T-helper 1 cell treated with Interleukin-12 subunit alpha and Interleukin-12 subunit beta and Interleukin-4 antibody, amounts not matched to agents 30 μg/mL and 1 μg/mL, for 36 hours (primary cell): ENCODE data around the gene VSIG10L.

ENCODE experiments used
- H3K27ac Mint-ChIP-seq: one replicate; pipeline ENCODE4 v1.8.0; 2021; ENCODE audit warnings: mild to moderate bottlenecking, mixed read lengths
- H3K27me3 Mint-ChIP-seq: one replicate; pipeline ENCODE4 v1.8.0; 2021; ENCODE audit warnings: low read depth, mixed read lengths
- H3K36me3 Mint-ChIP-seq: one replicate; pipeline ENCODE4 v1.8.0; 2021; ENCODE audit warnings: low read depth, mixed read lengths
- H3K4me1 Mint-ChIP-seq: one replicate; pipeline ENCODE4 v1.8.0; 2021; ENCODE audit warnings: low read depth, mixed read lengths
- H3K4me3 Mint-ChIP-seq: one replicate; pipeline ENCODE4 v1.8.0; 2021; ENCODE audit warnings: mild to moderate bottlenecking, moderate library complexity, mixed read lengths
- H3K9me3 Mint-ChIP-seq: one replicate; pipeline ENCODE4 v1.8.0; 2021; ENCODE audit warnings: mixed read lengths

Gene VSIG10L

GRCh38 chr19:51368366-51369282, 26.7 kb upstream of the VSIG10L start, which contains the start of gene CLDND2:
Gene CLDND2, minus strand, starts transcription at chr19:51369003. Its CDS starts 426 bp downstream, at chr19:51368577.
- Mint-ChIP-seq H3K4me3 (peak within 1 kb of the TSS; percentile 100), H3K27me3 (no peaks in the 10 kb centered on the region), H3K9me3 (peaks cover 3% of the 10 kb centered on the region), H3K4me1 (peaks cover 68% of the 10 kb centered on the region), H3K27ac (peak within 1 kb of the TSS; percentile 98), H3K36me3 (peaks cover 3% of the 10 kb centered on the region)

DNA sequence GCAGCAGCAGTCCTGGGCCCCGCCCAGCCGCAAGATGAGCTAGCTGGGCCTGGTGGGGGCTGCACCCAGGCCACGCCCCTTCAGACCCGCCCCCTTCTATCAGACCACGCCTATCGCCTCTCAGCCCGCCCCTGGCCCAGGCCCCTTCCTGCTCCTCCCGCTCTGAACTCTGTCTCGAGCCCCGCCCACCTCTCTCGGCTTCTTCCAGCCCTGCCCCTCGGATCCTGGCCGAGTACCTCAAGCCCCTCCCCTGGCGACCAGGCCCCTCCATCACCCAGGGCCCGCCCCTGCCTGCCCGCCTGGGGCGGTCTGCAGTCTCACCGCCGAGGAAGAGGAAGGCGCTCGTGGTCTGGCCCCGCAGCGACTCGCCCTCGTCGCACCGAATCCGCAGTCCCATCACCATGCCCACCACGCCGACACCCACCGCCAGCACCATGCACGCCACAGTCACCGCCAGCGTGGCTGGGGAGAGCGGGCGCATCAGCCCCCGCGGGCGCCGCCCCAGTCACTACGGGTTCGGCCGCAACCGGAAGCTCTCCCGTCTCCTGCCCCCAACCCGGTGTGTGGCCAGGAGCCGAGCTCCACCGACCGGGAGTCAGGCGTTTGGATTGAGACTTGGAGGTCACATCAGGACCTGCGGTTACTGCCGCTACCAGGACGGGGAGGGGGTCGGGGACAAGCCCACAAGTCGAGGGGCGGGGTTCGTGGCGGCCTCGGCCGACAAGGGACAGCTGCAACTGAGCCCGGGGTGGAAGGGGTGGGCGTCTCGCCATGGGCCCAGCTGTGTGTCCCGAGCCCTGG, 25.8 kb upstream of the VSIG10L start:
- Mint-ChIP-seq H3K9me3 (no peaks in the 10 kb centered on the region), H3K4me3 (peak overlapping the region; percentile 100), H3K36me3 (peaks cover 3% of the 10 kb centered on the region), H3K27ac (peak overlapping the region; percentile 98), H3K27me3 (no peaks in the 10 kb centered on the region), H3K4me1 (peaks cover 65% of the 10 kb centered on the region)

DNA sequence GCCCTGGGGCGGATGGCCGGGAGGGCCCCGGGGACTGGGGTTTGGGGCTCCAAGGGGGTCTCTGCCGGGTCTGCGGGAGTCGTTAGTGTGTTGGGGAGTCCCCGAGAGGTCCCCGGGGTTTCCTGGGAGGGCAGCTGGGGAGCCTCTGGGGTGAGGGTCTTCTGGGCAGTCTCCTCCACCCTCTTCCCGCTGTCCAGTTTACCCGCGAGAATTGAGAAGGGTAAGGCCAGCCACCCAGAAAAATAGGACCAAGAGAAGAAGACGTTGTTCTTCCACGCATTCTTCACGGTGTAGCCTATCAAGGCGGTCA, 25.3 kb upstream of the VSIG10L start:
- Mint-ChIP-seq H3K4me3 (peak overlapping the region; percentile 100), H3K36me3 (peaks cover 3% of the 10 kb centered on the region), H3K4me1 (peaks cover 64% of the 10 kb centered on the region), H3K9me3 (no peaks in the 10 kb centered on the region), H3K27me3 (no peaks in the 10 kb centered on the region), H3K27ac (peak overlapping the region; percentile 98)

DNA sequence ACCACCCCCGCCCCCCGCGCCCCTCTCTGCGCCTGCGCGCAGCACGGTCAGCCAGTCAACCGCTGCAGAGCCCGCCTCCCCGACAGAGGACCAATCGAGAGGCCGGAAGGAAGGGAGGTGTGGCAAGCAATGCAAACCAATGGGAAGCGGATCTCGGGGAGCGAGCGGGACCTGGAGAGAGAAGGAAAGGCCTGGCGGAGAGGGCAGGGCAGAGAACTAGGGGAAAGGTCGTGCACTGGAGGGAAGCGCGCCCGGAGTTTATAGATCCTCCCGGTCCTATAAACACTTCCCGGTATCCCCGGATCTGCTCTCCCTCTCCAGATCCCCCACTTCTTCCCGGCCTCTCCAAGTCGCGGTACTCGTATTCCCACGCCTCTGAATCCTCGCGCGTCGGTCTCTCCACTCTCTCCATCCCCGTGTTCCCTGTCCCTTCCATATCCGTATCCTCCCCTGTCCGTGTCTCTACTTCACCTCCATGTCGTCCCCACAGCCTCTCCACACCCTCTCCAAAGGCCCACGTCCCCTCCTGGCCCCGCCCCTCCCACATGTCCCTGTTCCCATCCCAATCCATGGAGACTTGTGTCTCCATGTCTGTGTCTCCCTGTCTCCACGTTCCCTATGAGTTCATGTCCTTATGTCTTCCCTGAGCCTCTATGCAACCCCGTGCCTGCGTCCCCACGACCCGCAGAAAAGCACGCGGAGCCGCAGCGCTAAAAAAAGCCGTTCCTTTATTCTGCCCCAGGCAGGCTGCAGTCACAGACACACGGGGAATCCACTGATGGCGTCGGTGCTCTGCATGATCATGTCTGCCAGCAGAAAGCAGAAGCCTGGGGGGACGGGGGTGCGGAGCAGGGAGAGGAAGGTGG, 24.7 kb upstream of the VSIG10L start:
- H3K4me3 Mint-ChIP-seq = peak overlapping the region; percentile 100
- H3K4me1 Mint-ChIP-seq = peaks cover 61% of the 10 kb centered on the region
- H3K27me3 Mint-ChIP-seq = no peaks in the 10 kb centered on the region
- no peaks in the 10 kb centered on the region for H3K9me3 Mint-ChIP-seq
- H3K27ac Mint-ChIP-seq = peak overlapping the region; percentile 98
- H3K36me3 Mint-ChIP-seq = peaks cover 3% of the 10 kb centered on the region

GRCh38 chr19:51365965-51366388, 24.0 kb upstream of the VSIG10L start, which contains the start of gene ETFB:
Gene ETFB, minus strand, starts transcription at chr19:51366388. Its CDS starts 62 bp downstream, at chr19:51366326.
- H3K4me1 Mint-ChIP-seq = peaks cover 55% of the 10 kb centered on the region
- H3K4me3 Mint-ChIP-seq = peak within 1 kb of the TSS; percentile 100
- H3K9me3 Mint-ChIP-seq = no peaks in the 10 kb centered on the region
- H3K27me3 Mint-ChIP-seq = no peaks in the 10 kb centered on the region
- H3K36me3 Mint-ChIP-seq = peaks cover 3% of the 10 kb centered on the region
- peak within 1 kb of the TSS; percentile 98 for H3K27ac Mint-ChIP-seq

GRCh38 chr19:51365211-51365964, 23.4 kb upstream of the VSIG10L start:
- Mint-ChIP-seq H3K4me3 (peak overlapping the region; percentile 100), H3K36me3 (peaks cover 3% of the 10 kb centered on the region), H3K27ac (peak overlapping the region; percentile 98), H3K4me1 (peaks cover 49% of the 10 kb centered on the region), H3K27me3 (no peaks in the 10 kb centered on the region), H3K9me3 (no peaks in the 10 kb centered on the region)

DNA sequence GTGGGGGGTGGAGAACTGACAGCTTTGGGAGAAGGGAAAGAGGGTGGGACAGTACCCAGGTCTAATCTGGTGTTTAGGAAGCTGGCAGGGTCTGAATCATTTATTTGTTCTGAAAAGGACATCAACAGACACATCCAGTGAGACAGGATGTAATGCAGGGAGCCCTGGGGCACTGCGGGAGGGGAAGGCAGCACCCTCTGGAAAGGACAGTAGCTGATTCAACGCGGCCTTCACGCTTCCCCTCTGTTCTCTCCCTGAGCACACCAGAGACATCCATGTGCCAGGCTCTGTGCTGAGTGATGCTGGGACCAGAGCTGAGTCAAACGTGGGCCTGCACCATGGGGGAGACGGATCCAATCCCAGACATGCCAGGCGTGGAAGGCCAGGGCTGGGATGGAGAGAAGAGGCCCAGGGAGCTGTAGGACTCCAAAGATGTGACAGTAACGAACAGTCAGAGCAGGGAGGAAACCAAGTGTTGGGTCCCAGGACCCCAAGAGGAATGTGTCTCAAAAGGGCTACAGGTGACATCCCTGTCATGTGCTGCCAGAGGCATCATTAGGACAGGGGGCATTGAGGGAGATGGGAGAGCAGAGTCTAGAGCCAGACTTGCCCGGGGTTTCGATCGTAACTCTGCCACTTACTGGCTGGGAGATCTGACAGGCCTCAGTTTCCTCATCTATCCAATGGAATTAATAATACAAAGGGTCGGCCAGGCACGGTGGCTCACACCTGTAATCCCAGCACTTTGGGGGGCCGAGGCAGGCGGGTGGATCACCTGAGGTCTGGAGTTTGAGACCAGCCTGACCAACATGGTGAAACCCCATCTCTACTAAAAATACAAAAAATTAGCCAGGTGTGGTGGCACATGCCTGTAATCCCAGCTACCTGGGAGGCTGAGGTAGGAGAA, 22.5 kb upstream of the VSIG10L start:
- Mint-ChIP-seq H3K4me3 (peak overlapping the region; percentile 66), H3K4me1 (peaks cover 45% of the 10 kb centered on the region), H3K27ac (peak overlapping the region; percentile 34), H3K27me3 (no peaks in the 10 kb centered on the region), H3K36me3 (no peaks in the 10 kb centered on the region), H3K9me3 (no peaks in the 10 kb centered on the region)

- Mint-ChIP-seq H3K36me3 (no peaks in the 10 kb centered on the region), H3K4me3 (no peak overlapping the region), H3K4me1 (peaks cover 31% of the 10 kb centered on the region), H3K27me3 (no peaks in the 10 kb centered on the region), H3K27ac (no peak overlapping the region), H3K9me3 (no peaks in the 10 kb centered on the region)
Measured at GRCh38 chr19:51361239-51361638, 19.3 kb upstream of the VSIG10L start.

DNA sequence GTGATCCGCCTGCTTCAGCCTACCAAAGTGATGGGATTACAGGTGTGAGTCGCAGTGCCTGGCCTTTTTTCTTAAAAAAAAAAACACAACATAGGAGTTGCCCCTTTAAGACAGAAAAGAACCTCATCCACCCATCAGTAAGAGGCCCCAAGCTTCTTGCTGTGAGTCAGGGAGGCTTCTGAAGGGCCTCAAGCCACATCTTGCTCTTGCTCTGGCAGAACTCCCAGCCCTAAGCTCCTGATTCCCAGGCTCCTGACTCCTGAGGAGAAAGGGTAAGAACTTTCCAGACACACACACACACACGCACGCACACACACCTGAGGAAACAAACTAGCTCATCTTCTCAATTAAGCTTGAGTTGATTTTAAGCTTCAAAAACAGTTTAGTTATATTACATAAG, 17.4 kb upstream of the VSIG10L start:
- Mint-ChIP-seq H3K27ac (no peak overlapping the region), H3K27me3 (no peaks in the 10 kb centered on the region), H3K4me3 (no peak overlapping the region), H3K9me3 (no peaks in the 10 kb centered on the region), H3K4me1 (peaks cover 26% of the 10 kb centered on the region), H3K36me3 (no peaks in the 10 kb centered on the region)

DNA sequence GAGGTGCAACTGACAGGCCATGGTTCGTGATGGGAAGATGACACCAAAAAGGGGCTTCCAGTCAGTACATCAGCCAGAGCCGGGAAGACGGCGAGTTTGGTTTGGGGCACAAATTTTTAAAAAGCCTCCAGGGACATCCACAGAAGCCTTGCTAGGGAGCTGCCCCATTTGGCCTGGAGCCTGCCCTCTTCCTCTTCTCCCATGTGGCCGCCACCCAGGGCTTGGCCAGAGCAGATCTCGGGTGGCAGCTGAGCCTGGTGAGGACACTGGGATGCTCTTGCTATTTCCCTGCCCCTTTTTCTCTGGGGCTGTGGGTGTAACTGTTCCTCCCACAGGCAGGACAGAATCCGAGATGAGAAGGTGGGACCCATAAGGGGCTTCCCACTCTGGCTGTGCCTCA, 16.0 kb upstream of the VSIG10L start:
- Mint-ChIP-seq H3K27ac (no peak overlapping the region), H3K4me1 (peaks cover 15% of the 10 kb centered on the region), H3K9me3 (no peaks in the 10 kb centered on the region), H3K27me3 (no peaks in the 10 kb centered on the region), H3K36me3 (no peaks in the 10 kb centered on the region), H3K4me3 (no peak overlapping the region)

DNA sequence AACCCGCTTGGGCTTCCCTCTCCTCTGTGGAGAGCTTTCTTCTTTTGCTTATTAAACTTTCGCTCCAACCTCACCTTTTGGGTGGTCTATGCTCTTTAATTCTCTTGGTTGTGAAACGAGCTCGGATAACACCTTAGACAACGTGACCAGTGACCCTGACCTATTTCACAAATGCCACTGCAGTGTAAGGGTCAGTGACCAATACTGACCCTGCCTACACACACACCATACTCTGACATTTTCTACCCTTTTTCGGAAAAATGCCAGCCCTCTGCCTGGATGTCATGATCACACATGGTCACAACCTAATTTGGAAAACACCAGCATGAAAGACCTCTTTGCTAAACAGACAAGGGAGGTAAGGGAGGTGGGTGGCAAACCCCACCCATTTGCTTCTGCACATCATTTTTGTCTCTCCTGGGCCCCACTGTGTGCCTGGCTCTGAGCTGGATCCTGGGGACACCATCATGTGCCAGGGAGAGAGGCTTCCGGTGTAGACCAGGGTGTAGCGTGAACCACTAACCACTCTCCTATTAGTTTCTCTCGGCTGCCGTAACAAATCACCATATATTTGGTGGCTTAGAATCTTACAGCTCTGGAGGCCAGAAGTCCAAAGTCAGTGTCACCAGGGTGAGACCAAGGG, 14.3 kb upstream of the VSIG10L start:
- no peak overlapping the region for H3K4me3 Mint-ChIP-seq
- no peaks in the 10 kb centered on the region for H3K9me3 Mint-ChIP-seq
- H3K36me3 Mint-ChIP-seq = peaks cover 9% of the 10 kb centered on the region
- no peaks in the 10 kb centered on the region for H3K27me3 Mint-ChIP-seq
- no peak overlapping the region for H3K27ac Mint-ChIP-seq
- peaks cover 6% of the 10 kb centered on the region for H3K4me1 Mint-ChIP-seq

GRCh38 chr19:51354742-51355148, 12.8 kb upstream of the VSIG10L start:
- no peaks in the 10 kb centered on the region for H3K27me3 Mint-ChIP-seq
- H3K9me3 Mint-ChIP-seq = no peaks in the 10 kb centered on the region
- H3K4me1 Mint-ChIP-seq = peaks cover 6% of the 10 kb centered on the region
- H3K36me3 Mint-ChIP-seq = peaks cover 15% of the 10 kb centered on the region
- H3K4me3 Mint-ChIP-seq = peak overlapping the region; percentile 7
- peak overlapping the region; percentile 9 for H3K27ac Mint-ChIP-seq
